ENCODE data around the gene CDC42. TPM values are rescaled to one million over a fixed set of nuclear protein-coding genes. Genes with fewer than 3 reads are reported as not detected.

Gene CDC42
- total RNA-seq, 2 donors from 2014 or later = 264 to 345 TPM

DNA sequence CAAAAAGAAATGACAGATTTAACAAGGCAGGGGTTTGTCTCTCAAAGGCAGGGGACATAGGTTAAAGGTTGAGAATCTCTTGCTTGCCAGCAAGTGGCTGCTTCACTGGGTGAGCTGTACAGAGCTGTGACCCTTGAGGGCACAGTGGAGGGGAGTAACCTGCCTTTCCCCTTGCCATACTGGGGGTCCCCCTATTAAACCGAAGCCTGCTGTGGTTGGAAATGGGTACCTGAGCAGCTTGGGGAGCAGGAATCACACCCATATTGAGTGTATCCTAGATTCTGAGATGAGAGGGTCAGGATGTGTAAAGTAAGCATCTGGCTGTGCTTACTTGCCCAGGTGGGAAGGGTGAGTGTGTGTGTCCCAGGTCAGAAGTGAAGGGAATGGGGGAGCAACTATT lies 58.6 kb downstream of the CDC42 start:
- H3K27ac ChIP-seq = no peak overlapping the region
- no peaks in the 10 kb centered on the region for H3K9me3 ChIP-seq
- TF ChIP-seq, protein P1, sequence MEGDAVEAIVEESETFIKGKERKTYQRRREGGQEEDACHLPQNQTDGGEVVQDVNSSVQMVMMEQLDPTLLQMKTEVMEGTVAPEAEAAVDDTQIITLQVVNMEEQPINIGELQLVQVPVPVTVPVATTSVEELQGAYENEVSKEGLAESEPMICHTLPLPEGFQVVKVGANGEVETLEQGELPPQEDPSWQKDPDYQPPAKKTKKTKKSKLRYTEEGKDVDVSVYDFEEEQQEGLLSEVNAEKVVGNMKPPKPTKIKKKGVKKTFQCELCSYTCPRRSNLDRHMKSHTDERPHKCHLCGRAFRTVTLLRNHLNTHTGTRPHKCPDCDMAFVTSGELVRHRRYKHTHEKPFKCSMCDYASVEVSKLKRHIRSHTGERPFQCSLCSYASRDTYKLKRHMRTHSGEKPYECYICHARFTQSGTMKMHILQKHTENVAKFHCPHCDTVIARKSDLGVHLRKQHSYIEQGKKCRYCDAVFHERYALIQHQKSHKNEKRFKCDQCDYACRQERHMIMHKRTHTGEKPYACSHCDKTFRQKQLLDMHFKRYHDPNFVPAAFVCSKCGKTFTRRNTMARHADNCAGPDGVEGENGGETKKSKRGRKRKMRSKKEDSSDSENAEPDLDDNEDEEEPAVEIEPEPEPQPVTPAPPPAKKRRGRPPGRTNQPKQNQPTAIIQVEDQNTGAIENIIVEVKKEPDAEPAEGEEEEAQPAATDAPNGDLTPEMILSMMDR (IDR thresholded peaks at IDR 0.05) = no peak
- peak overlapping the region in 1 of 2 donors; percentile 17 for H3K9ac ChIP-seq (ENCODE audit: low read depth in 2 of 2, low read length in 2 of 2)
- no peaks in the 10 kb centered on the region for H3K27me3 ChIP-seq
- no peak overlapping the region for H3K4me3 ChIP-seq
- no peaks in the 10 kb centered on the region for H3K36me3 ChIP-seq
- DNase-seq = no peak
- no peaks in the 10 kb centered on the region for H3K4me1 ChIP-seq
- intact Hi-C loops (cut with DNase I) = no loop called here

GRCh38 chr1:22111620-22112019 lies 59.1 kb downstream of the CDC42 start:
- H3K27ac ChIP-seq = no peak overlapping the region
- no peaks in the 10 kb centered on the region for H3K9me3 ChIP-seq
- no peak overlapping the region for H3K9ac ChIP-seq (ENCODE audit: low read depth in 2 of 2, low read length in 2 of 2)
- H3K27me3 ChIP-seq = no peaks in the 10 kb centered on the region
- no peak overlapping the region for H3K4me3 ChIP-seq
- TF ChIP-seq, protein P1 (IDR thresholded peaks at IDR 0.05) = no peak
- H3K36me3 ChIP-seq = no peaks in the 10 kb centered on the region
- no peak for DNase-seq
- intact Hi-C loops (cut with DNase I) = no loop called here
- H3K4me1 ChIP-seq = no peaks in the 10 kb centered on the region

- H3K9me3 ChIP-seq = no peaks in the 10 kb centered on the region
- no peak overlapping the region for H3K27ac ChIP-seq
- no peak for DNase-seq
- no peaks in the 10 kb centered on the region for H3K4me1 ChIP-seq
- no peaks in the 10 kb centered on the region for H3K27me3 ChIP-seq
- no peak overlapping the region for H3K9ac ChIP-seq (ENCODE audit: low read depth in 2 of 2, low read length in 2 of 2)
- no peaks in the 10 kb centered on the region for H3K36me3 ChIP-seq
- TF ChIP-seq, protein P1 (IDR thresholded peaks at IDR 0.05) = no peak
- intact Hi-C loops (cut with DNase I) = no loop called here
- no peak overlapping the region for H3K4me3 ChIP-seq
These were observed 60.0 kb downstream of the CDC42 start for GRCh38 chr1:22112554-22112953.

- TF ChIP-seq, protein P1 (IDR thresholded peaks at IDR 0.05) = no peak
- no peaks in the 10 kb centered on the region for H3K4me1 ChIP-seq
- no peaks in the 10 kb centered on the region for H3K27me3 ChIP-seq
- intact Hi-C loops (cut with DNase I) = no loop called here
- no peak overlapping the region for H3K27ac ChIP-seq
- no peaks in the 10 kb centered on the region for H3K9me3 ChIP-seq
- H3K4me3 ChIP-seq = no peak overlapping the region
- no peaks in the 10 kb centered on the region for H3K36me3 ChIP-seq
- no peak overlapping the region for H3K9ac ChIP-seq (ENCODE audit: low read depth in 2 of 2, low read length in 2 of 2)
- DNase-seq = no peak
These were observed 61.8 kb downstream of the CDC42 start for GRCh38 chr1:22114083-22115012.

DNA sequence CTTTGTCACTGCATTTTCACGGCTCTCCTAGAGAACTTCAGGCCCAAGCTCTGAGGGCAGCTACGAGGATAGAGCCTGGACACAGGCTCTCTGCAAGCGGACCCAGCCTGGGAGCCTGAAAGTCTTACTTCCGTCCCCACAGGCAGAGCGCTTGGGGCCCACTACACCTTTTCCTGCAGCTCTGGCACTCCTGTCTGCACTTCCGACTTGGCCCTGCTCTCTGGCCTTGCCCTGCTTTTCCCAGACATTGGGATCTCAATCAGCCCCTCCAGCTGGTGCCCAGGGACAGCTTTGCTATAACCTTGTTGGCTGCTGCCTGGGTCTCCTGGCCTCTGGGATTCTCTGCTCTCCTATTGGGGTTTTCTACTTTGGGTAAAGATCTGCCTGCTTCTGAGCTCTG lies 62.8 kb downstream of the CDC42 start:
- Histone ChIP-seq H3K36me3 (no peaks in the 10 kb centered on the region), H3K27me3 (no peaks in the 10 kb centered on the region), H3K4me3 (no peak overlapping the region), H3K9ac (ENCODE audit: low read depth in 2 of 2, low read length in 2 of 2) (no peak overlapping the region), H3K9me3 (no peaks in the 10 kb centered on the region), H3K27ac (no peak overlapping the region), H3K4me1 (no peaks in the 10 kb centered on the region)
- TF ChIP-seq, protein P1 (IDR thresholded peaks at IDR 0.05) = no peak
- intact Hi-C loops (cut with DNase I) = no loop called here
- DNase-seq = no peak

All from colonic mucosa (tissue), 4 donors.